GM12873 (cell line): ENCODE data around the gene USF2.

Source experiments
- CTCF ChIP-seq: IDR thresholded peaks from 2 replicates; pipeline ENCODE4 v1.5.1; 2012; ENCODE audit warnings: low read depth, mild to moderate bottlenecking, moderate library complexity, low read length, control low read depth; ENCODE audit not compliant: insufficient read depth; ENCODE audit errors: missing control alignments

Gene USF2

DNA sequence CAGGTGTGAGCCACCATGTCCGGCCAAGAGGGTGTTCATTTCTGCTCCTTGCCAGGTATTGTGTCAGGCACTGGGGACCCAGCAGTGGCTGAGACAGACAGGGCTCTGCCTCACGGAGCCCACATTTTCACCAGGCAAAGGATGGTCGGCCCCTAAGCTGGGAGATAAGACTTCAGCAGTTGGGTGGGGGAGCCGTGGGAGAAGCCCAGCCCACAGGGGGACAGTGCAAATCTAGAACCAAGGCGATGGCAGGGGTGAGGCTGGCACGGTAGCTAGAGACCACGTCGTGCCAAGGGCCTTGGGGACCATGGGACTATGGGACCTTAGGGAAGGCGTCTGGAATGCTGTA lies 11.7 kb upstream of the USF2 start:
- TF ChIP-seq CTCF: no peak

DNA sequence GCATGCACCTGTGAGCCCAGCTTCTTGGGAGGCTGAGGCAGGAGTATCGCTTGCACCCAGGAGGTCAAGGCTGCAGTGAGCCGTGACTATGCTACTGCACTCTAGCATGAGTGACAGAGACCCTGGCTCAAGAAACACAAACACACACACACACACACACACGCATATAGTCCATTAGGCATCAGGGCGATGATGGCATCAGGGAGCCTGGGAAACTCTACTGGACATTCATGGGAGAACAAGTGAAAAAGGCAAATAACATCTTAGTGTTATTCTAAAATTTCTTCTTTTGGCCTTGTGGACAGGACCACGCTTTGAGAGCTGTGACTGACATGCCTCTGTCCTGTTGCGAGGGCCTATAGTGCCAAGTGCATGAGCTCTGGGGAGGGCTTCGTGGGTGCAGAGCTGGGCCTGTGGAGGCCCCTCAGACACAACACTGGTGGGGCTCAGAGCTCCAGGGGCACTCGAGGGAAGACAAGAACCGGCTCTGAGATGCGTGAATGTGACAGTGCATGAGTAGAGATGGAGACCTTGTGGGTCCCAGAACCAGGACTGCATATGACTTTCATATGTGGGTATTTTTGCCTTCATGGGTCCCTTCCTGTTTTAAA lies 8.0 kb upstream of the USF2 start:
- no peak for TF ChIP-seq CTCF

- TF ChIP-seq CTCF: no peak
Measured at GRCh38 chr19:35261356-35262100, 7.2 kb upstream of the USF2 start.

DNA sequence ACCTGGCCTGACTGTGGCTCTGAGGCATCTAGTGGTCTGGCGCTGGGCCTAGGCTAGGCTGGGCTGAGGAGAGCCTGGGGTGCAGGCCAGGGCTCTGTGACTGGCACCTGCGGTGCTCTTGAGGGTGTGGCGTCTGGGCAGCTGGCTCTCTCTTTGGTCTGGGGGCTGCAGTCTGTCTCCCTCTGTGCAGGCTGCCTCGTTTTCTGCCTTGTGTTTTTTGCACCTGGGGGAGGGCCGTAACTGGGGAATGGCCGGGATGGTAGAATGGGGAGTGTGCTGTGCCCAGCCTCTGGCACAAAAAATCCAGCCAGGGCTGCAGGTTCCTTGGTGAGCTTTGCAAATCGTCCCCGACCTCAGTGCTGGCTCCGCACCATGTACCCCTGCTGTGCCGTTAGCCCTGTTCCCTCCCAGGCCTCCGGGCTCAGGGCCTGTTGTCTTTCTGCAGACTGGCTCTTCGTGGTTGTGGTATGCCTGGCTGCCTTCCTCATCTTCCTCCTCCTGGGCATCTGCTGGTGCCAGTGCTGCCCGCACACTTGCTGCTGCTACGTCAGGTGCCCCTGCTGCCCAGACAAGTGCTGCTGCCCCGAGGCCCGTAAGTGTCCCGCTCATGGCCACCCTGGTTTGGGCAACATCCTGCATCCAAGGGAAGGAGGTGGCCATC lies 6.5 kb upstream of the USF2 start:
- TF ChIP-seq CTCF: no peak

DNA sequence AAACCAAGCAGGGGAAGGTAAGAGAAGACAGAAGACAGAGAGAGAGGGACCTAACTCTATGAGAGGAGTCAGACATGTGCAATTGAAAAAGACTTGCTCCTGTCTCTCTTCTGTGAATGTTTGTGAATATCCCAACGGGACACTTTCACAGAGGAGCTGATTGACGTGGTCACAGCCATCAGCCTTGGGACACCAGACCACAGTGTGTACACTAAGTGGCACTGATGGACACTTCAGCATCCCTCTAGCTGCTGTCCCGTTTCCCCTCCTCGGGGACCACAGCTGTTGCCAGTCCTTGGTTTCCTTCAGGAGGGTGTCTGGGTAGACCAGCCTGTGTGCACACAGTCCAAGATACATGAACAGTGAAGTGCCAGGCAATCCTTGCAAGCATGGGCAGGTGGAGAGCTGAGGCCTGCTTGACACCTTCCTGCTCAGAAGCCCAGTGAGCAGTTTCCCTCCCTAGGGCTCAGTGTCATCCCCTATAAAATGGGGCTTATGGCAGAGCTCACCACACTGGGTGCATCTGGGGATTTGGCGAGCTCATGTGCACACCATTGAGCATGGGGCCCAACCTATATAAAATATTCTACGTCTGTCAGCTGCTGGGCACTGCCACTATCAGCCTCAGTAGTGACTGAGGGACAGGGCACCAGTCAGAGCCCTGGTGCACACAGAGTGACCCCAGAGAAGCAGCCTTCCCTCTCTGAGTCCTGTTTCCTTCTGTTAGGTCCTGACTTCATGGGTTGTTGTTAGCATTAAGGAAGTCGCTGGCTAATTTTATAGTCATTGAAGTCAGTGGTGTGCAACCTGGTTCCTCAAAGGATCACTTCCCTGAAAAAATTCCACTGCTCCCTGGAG lies 4.3 kb upstream of the USF2 start:
- TF ChIP-seq CTCF: no peak

DNA sequence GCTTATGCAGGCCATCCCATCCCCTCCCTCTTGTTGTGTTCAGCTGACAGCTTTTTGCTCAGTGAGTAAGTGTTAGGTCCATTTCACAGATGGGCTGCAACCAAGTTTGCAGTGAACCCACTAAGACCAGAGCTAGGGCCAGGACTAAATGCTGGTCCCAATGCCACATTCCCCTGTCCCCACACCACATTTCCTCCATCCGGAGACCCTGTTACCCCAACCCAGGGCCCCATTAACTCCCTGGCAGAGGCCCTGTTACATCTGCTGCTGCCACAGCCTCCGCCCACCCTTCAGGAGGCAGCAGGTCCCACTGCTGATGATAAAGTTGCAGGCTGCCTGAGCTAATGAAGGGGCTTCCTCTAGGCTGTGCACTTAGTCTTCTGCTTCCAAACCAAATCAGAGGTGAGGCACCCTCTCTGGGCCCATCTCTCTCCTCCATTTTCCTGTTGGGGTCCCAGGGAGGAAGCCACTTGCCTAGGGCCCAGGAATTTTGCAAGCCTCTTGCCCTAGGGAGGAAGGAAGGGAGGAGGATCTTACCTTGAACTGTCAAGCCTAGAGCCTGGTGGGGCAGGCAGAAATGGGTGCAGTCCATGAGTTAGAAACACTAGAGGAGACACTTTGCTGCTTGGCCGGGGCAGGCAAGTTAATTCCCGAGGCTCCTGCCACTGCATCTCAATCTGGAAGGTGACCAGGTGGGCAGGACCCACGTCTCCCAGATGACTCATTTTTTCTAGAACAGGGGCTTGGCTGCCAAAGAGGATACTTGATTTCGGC lies 3.4 kb upstream of the USF2 start:
- no peak for TF ChIP-seq CTCF
